GM18499 (cell line): Measurements from ENCODE around the gene PRSS33.

Experiments used
- ATAC-seq: cut with Tn5 transposase; IDR thresholded peaks from one replicate; pipeline ENCODE4 v1.9.1; 2021; ENCODE audit warnings: moderate number of reproducible peaks; ENCODE audit not compliant: insufficient read depth, unreplicated experiment

PRSS33 gene

GRCh38 chr16:2803545-2804195 is 16.3 kb upstream of the PRSS33 start:
- no peak for ATAC-seq

DNA sequence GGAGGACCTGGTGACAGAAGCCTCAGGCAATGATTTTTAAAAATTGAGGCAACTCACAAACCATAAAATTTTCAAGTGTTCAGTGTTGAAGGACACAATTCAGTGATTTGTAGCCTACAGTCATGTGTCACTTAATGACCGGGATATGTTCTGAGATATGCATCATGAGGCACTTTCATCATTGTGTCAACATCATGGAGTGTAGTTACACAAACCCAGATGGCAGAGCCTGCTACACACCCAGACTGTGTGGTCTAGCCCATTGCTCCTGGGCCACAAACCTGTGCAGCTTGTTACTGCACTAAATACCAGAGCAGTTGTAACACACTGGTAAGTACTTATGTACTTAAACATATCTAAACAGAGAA is 12.5 kb upstream of the PRSS33 start:
- ATAC-seq: no peak

GRCh38 chr16:2799205-2799858 is 12.0 kb upstream of the PRSS33 start:
- no peak for ATAC-seq

GRCh38 chr16:2798723-2799204 is 11.4 kb upstream of the PRSS33 start:
- ATAC-seq: no peak

DNA sequence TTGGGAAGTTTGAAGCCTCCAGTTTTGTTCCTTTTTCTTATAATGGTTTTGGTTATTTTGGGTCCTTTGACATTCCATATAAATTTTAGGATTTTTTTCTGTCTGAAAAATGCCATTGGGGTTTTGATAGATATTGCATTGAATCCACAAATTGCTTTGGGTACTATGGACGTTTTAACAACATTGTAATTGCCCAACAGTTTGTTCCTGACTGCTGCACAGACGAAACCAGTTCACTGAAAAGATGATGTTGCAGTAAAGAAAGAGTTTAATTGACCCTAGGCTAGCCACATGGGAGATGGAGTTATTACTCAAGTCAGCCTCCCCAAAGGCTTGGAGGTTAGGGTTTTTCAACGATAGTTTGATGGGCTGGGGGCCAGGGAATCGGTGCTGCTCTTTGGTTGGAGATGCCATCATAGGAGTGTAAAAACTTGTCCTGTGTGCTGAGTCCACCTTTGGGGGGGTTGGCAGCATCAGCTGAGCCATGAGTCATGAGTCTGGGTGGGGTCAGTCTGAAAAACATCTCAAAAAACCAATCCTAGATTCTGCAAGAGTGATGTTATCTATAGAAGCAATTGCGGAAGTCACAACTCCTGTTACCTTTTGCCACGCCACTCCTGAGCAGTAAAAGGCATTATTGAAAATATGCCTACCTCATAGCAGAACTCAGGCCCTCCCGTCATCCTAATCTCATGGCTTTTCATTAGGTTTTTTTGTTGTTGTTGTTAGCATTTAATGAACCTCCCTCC is 8.2 kb upstream of the PRSS33 start:
- ATAC-seq: no peak

DNA sequence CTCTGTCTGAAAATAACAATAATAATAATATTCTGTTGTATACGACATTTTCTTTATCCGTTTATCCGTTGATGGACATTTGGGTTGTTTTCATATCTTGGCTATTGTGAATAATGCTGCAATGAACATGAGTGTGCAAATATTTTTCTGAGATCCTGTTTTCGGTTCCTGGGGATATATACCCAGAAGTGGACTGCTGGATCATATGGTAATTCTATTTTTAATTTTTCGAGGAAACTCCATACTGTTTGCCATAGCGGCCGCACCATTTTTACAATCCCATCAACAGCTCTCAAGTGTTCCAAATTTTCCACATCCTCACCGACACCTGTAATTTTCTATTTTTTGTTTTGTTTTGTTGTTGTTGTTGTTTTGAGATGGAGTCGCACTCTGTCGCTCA is 5.6 kb upstream of the PRSS33 start:
- ATAC-seq: no peak

DNA sequence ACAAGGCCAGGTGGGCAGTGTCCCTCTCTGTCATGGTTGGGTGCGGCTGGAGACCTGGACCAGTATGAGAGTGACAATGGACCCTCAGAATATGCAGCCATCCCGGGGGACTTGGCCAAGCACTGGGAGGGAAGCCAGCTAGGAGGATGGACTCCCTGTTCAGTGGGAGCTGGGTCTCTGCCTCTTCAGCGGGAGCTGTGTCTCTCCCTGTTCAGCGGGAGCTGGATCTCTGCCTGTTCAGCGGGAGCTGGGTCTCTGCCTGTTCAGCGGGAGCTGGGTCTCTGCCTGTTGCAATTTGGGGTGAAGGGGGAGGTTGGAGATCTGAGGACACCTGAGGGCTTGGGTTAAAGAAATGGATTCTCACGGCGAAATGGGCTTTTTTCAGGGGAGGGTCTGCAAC is 3.8 kb upstream of the PRSS33 start:
- ATAC-seq: no peak

GRCh38 chr16:2790631-2791030 is 3.3 kb upstream of the PRSS33 start:
- ATAC-seq: no peak

- no peak for ATAC-seq
These were observed 601 bp upstream of the PRSS33 start for GRCh38 chr16:2787961-2788360.

- ATAC-seq: no peak
These were observed 571 bp downstream of the PRSS33 start for GRCh38 chr16:2786826-2787151.

GRCh38 chr16:2786061-2786825 is 1.1 kb downstream of the PRSS33 start:
- ATAC-seq: no peak

DNA sequence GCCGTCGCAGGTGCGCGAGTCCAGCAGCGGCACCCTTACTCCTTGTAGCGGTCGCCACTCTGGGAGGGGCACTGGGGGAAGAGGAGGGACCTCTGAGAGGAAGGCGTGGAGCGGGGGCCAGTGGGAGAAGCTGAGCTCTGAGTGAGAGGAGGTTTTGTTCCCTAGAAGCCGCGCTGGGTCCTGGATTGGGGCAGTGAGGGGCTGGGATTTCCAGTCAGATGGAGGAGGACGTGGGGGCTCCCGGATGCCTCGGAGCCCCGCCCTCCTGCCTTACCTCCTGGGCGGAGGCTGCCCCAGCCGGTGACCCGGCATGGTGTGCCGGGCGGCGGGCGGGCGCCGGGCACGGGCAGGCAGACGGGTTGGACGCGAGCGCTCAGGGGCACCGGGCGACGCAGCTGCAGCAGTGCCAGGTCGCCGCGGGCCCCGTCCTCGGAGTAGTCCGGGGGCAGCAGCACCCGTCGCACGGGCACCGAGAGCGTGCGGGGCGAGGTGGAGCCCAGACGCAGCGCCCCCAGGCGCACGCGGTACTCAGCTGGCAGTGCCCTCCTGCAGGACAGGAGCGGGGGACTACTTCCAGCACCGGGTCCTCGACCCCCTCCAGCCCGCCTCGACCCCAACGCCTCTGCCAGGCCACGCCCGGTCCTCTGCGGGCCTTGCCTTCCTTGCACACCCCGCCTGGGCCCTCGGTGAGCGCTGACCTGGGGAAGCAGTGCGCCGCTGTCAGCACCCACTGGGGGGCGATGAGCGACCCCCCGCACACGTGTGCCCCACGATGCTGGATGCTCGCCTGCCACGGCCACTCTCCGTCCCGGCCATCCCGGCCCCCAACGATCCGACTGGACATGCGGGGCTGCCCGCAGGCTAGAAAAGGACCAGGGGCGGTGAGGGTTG is 2.0 kb downstream of the PRSS33 start:
- no peak for ATAC-seq

GRCh38 chr16:2784358-2785100 is 2.8 kb downstream of the PRSS33 start:
- no peak for ATAC-seq

DNA sequence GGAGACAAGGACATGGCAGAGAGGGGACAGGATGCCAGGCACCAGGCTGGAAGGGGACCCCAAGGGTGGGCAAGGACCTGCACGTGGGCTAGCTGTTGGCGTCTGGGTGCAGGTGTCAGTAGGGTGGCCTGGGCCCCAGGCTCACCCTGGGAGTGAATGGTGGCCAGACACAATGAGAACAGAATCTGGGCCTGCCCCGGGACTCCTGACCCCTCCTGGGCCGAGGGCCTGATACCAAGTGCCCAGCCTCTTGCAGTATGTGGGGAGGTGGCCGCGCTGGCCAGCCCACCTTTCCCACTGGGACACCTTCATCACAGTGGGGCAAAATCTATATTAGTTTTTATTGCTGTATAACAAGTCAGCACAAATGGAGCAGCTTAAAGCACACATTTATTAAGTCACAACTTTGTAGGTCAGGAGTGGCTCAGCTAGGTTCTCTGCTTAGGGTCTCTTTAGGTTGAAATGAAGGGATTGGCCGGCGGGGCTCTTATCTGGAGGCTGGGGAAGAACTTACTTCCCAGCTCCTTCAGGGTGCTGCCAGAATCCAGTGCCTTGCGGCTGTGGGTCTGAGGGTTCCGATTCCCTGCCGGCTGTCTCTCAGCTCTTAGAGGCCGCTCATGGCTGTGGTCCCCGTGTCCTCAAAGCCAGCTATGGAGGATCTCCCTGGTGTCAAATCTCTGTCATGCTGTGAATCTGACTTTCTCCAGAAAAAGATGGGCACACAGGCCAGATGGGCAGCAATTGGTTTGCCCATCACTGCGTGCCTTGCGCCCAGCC is 3.6 kb downstream of the PRSS33 start:
- no peak for ATAC-seq

- no peak for ATAC-seq
These were observed 4.6 kb downstream of the PRSS33 start for GRCh38 chr16:2782583-2783351.

- ATAC-seq: no peak
These were observed 7.1 kb downstream of the PRSS33 start for GRCh38 chr16:2779978-2780898.
